Esophagus squamous epithelium (tissue), 4 donors: ENCODE measurements around the gene CCSER1.

Source experiments
- POLR2A ChIP-seq, 4 donors: fragments of 450-650 bp; IDR thresholded peaks; one replicate each; pipeline ENCODE4 v1.6.1; 2017; ENCODE audit warnings: antibody characterized with exemption in 4 of 4, mild to moderate bottlenecking in 4 of 4, moderate library complexity in 3 of 4
- TF ChIP-seq, protein P1 (sequence below), 6 experiments: fragments of 450-650 bp in 4 of 6; fragments of 200-600 bp in 2 of 6; sonication (generic) in 2 of 6; IDR thresholded peaks; one replicate each; pipeline ENCODE4 v1.5.1; 2016 to 2019; ENCODE audit warnings: antibody characterized with exemption in 6 of 6, mild to moderate bottlenecking in 4 of 6, moderate library complexity in 4 of 6

DNA sequence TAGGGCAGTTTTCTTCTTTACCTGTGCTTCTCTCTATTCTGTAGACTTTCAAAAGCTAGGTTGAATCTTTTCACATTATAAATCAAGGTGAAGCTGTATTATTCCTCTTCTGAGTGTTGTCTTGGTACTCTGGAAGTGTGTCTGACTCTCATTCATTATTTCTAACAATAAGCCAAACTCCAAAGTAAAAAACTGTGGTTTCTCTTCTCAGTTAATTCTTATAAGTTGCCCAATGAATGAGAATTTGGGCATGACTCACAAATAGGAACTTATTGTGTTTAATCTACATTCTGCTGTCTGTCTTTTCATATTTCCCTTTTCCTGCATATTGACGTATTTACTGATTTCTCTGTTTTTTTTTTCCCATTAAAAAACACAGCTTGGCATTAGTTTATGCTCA is 714.5 kb downstream of the CCSER1 start:
- TF ChIP-seq, protein P1, sequence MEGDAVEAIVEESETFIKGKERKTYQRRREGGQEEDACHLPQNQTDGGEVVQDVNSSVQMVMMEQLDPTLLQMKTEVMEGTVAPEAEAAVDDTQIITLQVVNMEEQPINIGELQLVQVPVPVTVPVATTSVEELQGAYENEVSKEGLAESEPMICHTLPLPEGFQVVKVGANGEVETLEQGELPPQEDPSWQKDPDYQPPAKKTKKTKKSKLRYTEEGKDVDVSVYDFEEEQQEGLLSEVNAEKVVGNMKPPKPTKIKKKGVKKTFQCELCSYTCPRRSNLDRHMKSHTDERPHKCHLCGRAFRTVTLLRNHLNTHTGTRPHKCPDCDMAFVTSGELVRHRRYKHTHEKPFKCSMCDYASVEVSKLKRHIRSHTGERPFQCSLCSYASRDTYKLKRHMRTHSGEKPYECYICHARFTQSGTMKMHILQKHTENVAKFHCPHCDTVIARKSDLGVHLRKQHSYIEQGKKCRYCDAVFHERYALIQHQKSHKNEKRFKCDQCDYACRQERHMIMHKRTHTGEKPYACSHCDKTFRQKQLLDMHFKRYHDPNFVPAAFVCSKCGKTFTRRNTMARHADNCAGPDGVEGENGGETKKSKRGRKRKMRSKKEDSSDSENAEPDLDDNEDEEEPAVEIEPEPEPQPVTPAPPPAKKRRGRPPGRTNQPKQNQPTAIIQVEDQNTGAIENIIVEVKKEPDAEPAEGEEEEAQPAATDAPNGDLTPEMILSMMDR (IDR thresholded peaks at IDR 0.05): no peak
- TF ChIP-seq POLR2A (IDR thresholded peaks at IDR 0.05): no peak
